H1 (cell line): ENCODE measurements around the gene HES4. TPM values are rescaled to one million over a fixed set of nuclear protein-coding genes. Genes with fewer than 3 reads are reported as not detected.

Source experiments
- CTCF ChIA-PET: fragments of 300-600 bp; sonication (Branson Sonifier 250); formaldehyde crosslinking; loops from one replicate; lab custom pipeline; 2021; ENCODE audit not compliant: partially characterized antibody; lab: Charles Lee
- POLR2A ChIA-PET: fragments of 300-600 bp; sonication (Branson Sonifier 250); formaldehyde crosslinking; loops from one replicate; lab custom pipeline; 2021; ENCODE audit warnings: inconsistent platforms; ENCODE audit not compliant: partially characterized antibody; lab: Charles Lee
- DNase-seq, 2 experiments: peaks; one replicate each; pipeline versions ENCODE4 v3.0.0 to v3.0.0-alpha.2; 2010 to 2022; ENCODE audit warnings: low spot score in 2 of 2, low read depth in 1 of 2, mixed read lengths in 1 of 2
- FAIRE-seq: peaks from 2 replicates; lab custom pipeline; 2011; peaks lifted over from hg19 to GRCh38; lab: Jason Lieb, UNC
- H2AFZ ChIP-seq: 2 replicates; pipeline ENCODE4 v1.8.1; 2012; ENCODE audit warnings: low read length, inconsistent platforms
- H2AK5ac ChIP-seq: 2 replicates; pipeline ENCODE4 v1.6.1; 2013; ENCODE audit warnings: low read depth, low read length
- H2BK120ac ChIP-seq: replicated peaks from 2 replicates; pipeline ENCODE3; 2013; ENCODE audit warnings: low read depth, low read length, inconsistent platforms
- H2BK12ac ChIP-seq: 2 replicates; pipeline ENCODE4 v1.6.1; 2013; ENCODE audit warnings: low read depth, low read length
- H2BK15ac ChIP-seq: 2 replicates; pipeline ENCODE4 v1.6.1; 2013; ENCODE audit warnings: low read length
- H2BK20ac ChIP-seq: 2 replicates; pipeline ENCODE4 v1.6.1; 2013; ENCODE audit warnings: low read length
- H2BK5ac ChIP-seq: 2 replicates; pipeline ENCODE4 v1.6.1; 2013; ENCODE audit warnings: low read depth, low read length
- H3K14ac ChIP-seq: 2 replicates; pipeline ENCODE4 v1.6.1; 2013; ENCODE audit warnings: inconsistent platforms; ENCODE audit not compliant: insufficient read length
- H3K18ac ChIP-seq: 2 replicates; pipeline ENCODE4 v1.6.1; 2013; ENCODE audit warnings: low read length; ENCODE audit errors: extremely low read depth
- H3K23ac ChIP-seq: 2 replicates; pipeline ENCODE4 v1.6.1; 2013; ENCODE audit warnings: inconsistent platforms; ENCODE audit not compliant: insufficient read length
- H3K23me2 ChIP-seq: 2 replicates; pipeline ENCODE4 v1.6.1; 2013; ENCODE audit warnings: low read depth, low read length
- H3K27ac ChIP-seq: 2 replicates; pipeline ENCODE4 v1.6.1; 2011; ENCODE audit warnings: low read depth, low read length, inconsistent platforms
- H3K27me3 ChIP-seq, 4 experiments: replicated peaks in 1 of 4; 1 replicate in 1 of 4; 2 replicates in 3 of 4; pipeline versions ENCODE4 v1.6.1 to v1.8.1; 2011 to 2013; ENCODE audit warnings: low read length in 3 of 4, mild to moderate bottlenecking in 3 of 4, inconsistent platforms in 2 of 4, mixed read lengths in 2 of 4, moderate library complexity in 1 of 4; ENCODE audit not compliant: control insufficient read depth in 3 of 4, insufficient read depth in 3 of 4; ENCODE audit errors: extremely low read depth in 1 of 4
- H3K36me3 ChIP-seq, 4 experiments: 2 replicates each; pipeline versions ENCODE4 v1.6.1 to v1.8.1; 2011 to 2013; ENCODE audit warnings: mild to moderate bottlenecking in 4 of 4, low read length in 3 of 4, moderate library complexity in 2 of 4, control low read depth in 1 of 4, inconsistent platforms in 1 of 4; ENCODE audit not compliant: insufficient read depth in 4 of 4, control insufficient read depth in 2 of 4
- H3K4ac ChIP-seq: replicated peaks from 2 replicates; pipeline ENCODE3; 2013; ENCODE audit warnings: low read length, low read depth, mixed read lengths, inconsistent platforms; ENCODE audit not compliant: insufficient read length
- H3K4me1 ChIP-seq, 4 experiments: replicated peaks in 1 of 4; 1 replicate in 1 of 4; 2 replicates in 3 of 4; pipeline versions ENCODE4 v1.6.1 to v1.8.1; 2011 to 2013; ENCODE audit warnings: low read length in 3 of 4, inconsistent platforms in 2 of 4, mixed read lengths in 1 of 4; ENCODE audit not compliant: insufficient read depth in 4 of 4, control insufficient read depth in 3 of 4
- H3K4me2 ChIP-seq, 2 experiments: 2 replicates each; pipeline versions ENCODE4 v1.6.1 to v1.8.1; 2011 to 2013; ENCODE audit warnings: low read depth in 2 of 2, low read length in 2 of 2, control low read depth in 1 of 2, inconsistent platforms in 1 of 2, mild to moderate bottlenecking in 1 of 2; ENCODE audit not compliant: insufficient read depth in 1 of 2
- H3K4me3 ChIP-seq, 4 experiments: fragments of 200-600, 300-600 bp in 1 of 4; sonication (generic), shearing (Covaris generic), sonication (Bioruptor Twin) in 1 of 4; 2 replicates each; pipeline versions ENCODE4 v1.5.1 to v1.8.1; 2011 to 2016; ENCODE audit warnings: low read length in 4 of 4, low read depth in 3 of 4, control low read depth in 2 of 4, inconsistent platforms in 2 of 4, mild to moderate bottlenecking in 2 of 4, mixed read lengths in 1 of 4, moderate library complexity in 1 of 4; ENCODE audit not compliant: insufficient read depth in 2 of 4; ENCODE audit errors: extremely low read depth in 1 of 4
- H3K56ac ChIP-seq: replicated peaks from 2 replicates; pipeline ENCODE3; 2013; ENCODE audit warnings: low read depth, mild to moderate bottlenecking, mixed read lengths, low read length, inconsistent platforms; ENCODE audit not compliant: insufficient read length
- H3K79me1 ChIP-seq: 2 replicates; pipeline ENCODE4 v1.6.1; 2013; ENCODE audit warnings: low read depth, low read length, control low read depth
- H3K79me2 ChIP-seq, 2 experiments: 2 replicates each; pipeline versions ENCODE4 v1.6.1 to v1.8.1; 2012 to 2013; ENCODE audit warnings: low read length in 2 of 2, mild to moderate bottlenecking in 2 of 2, inconsistent platforms in 1 of 2; ENCODE audit not compliant: insufficient read depth in 2 of 2, control insufficient read depth in 1 of 2
- H3K9ac ChIP-seq, 4 experiments: replicated peaks in 1 of 4; 1 replicate in 1 of 4; 2 replicates in 3 of 4; pipeline versions ENCODE4 v1.6.1 to v1.8.1; 2011 to 2013; ENCODE audit warnings: low read depth in 3 of 4, low read length in 3 of 4, control low read depth in 2 of 4, mild to moderate bottlenecking in 2 of 4, moderate library complexity in 2 of 4, inconsistent platforms in 1 of 4; ENCODE audit errors: extremely low read depth in 1 of 4
- H3K9me3 ChIP-seq, 2 experiments: 2 replicates each; pipeline versions ENCODE4 v1.6.1 to v1.8.1; 2012 to 2013; ENCODE audit warnings: mild to moderate bottlenecking in 2 of 2, moderate library complexity in 2 of 2, control low read depth in 1 of 2, inconsistent platforms in 1 of 2, low read depth in 1 of 2, low read length in 1 of 2, mixed read lengths in 1 of 2; ENCODE audit not compliant: insufficient read depth in 2 of 2
- H4K20me1 ChIP-seq, 2 experiments: replicated peaks in 1 of 2; 2 replicates each; pipeline versions ENCODE3 to v1.8.1; 2011 to 2013; ENCODE audit warnings: inconsistent platforms in 2 of 2, low read length in 2 of 2, mild to moderate bottlenecking in 1 of 2; ENCODE audit not compliant: insufficient read depth in 2 of 2, control insufficient read depth in 1 of 2
- H4K5ac ChIP-seq: 2 replicates; pipeline ENCODE4 v1.6.1; 2013; ENCODE audit warnings: low read length, low read depth, mixed read lengths, inconsistent platforms; ENCODE audit not compliant: insufficient read length
- H4K8ac ChIP-seq: 2 replicates; pipeline ENCODE4 v1.8.0; 2013; ENCODE audit warnings: mild to moderate bottlenecking, moderate library complexity, low read length, inconsistent platforms; ENCODE audit not compliant: insufficient read depth; ENCODE audit errors: extremely low read depth
- H4K91ac ChIP-seq: replicated peaks from 2 replicates; pipeline ENCODE3; 2013; ENCODE audit warnings: low read length, mixed read lengths, inconsistent platforms; ENCODE audit not compliant: insufficient read length
- BACH1 ChIP-seq: IDR thresholded peaks from 2 replicates; pipeline ENCODE4 v1.6.1; 2012; ENCODE audit warnings: low read length, improper control_type of control experiment
- HDAC6 ChIP-seq: IDR thresholded peaks from one replicate; pipeline ENCODE4 v1.7.1; 2012; ENCODE audit warnings: low read depth, mild to moderate bottlenecking, inconsistent platforms, low read length, moderate library complexity
- RAD21 ChIP-seq, 2 experiments: IDR thresholded peaks in 1 of 2; conservative IDR thresholded peaks in 1 of 2; 2 replicates each; pipeline ENCODE4 v1.6.1; 2011; ENCODE audit warnings: low read depth in 2 of 2, low read length in 2 of 2, improper control_type of control experiment in 1 of 2, inconsistent platforms in 1 of 2, mild to moderate bottlenecking in 1 of 2, moderate library complexity in 1 of 2
- WGBS, 2 experiments: shearing (Covaris generic) in 1 of 2; methylation state at CpG; one replicate each; pipeline versions ENCODE4 v1.1.6 to v1.1.7; 2013 to 2015; ENCODE audit warnings: low lambda C conversion rate in 2 of 2, mixed read lengths in 2 of 2, inconsistent platforms in 1 of 2, low coverage in 1 of 2, missing lambda C conversion rate in 1 of 2; ENCODE audit not compliant: insufficient replicate concordance in 2 of 2, insufficient coverage in 1 of 2, insufficient read length in 1 of 2; ENCODE audit errors: extremely low coverage in 1 of 2, missing lambda C conversion rate in 1 of 2; 5-methylcytosine and 5-hydroxymethylcytosine counted together
- polyA plus RNA-seq, 7 experiments: library from polyadenylated mRNA; depleted of rRNA in 3 of 7; stranded (reverse) in 5 of 7; unstranded in 2 of 7; fragments of >200 nt in 5 of 7; fragments of 200-250 nt in 2 of 7; gene quantifications; 1 replicate in 5 of 7; 2 replicates in 1 of 7; 4 replicates in 1 of 7; pipeline versions ENCODE4 v1.2.1 to v1.2.3, GENCODE V29; 2011 to 2013; ENCODE audit warnings: missing spikeins in 2 of 7, mixed read lengths in 2 of 7
- total RNA-seq: library from RNA; stranded (reverse); fragmentation: NEBNext Ultra II Directional; extraction: Animal tissue kit (Norgen Biotek cat#: 25700); gene quantifications from 2 replicates; pipeline ENCODE4 v1.2.1, GENCODE V29; 2021
- TF ChIP-seq, protein P1 (sequence below), 3 experiments: IDR thresholded peaks; 1 replicate in 2 of 3; 2 replicates in 1 of 3; pipeline versions ENCODE4 v1.5.1 to v1.6.1; 2011; ENCODE audit warnings: low read length in 3 of 3, mild to moderate bottlenecking in 3 of 3, inconsistent platforms in 2 of 3, low read depth in 1 of 3, moderate library complexity in 1 of 3; ENCODE audit not compliant: insufficient read depth in 1 of 3; ENCODE audit errors: control extremely low read depth in 1 of 3

HES4 gene
- total and polyA plus RNA-seq, 2 of the 8 experiments (the other 6 are each of a cell fraction or from before 2014, with no cell fraction given): 2.8 to 3.5 TPM

GRCh38 chr1:983798-984475 lies 16.0 kb downstream of the HES4 start:
- Histone ChIP-seq H3K9ac (no peak overlapping the region), H2BK120ac (no peak overlapping the region), H3K4ac (no peak overlapping the region), H4K91ac (no peak overlapping the region), H2BK5ac (no peak overlapping the region)
- TF ChIP-seq RAD21 (IDR thresholded peaks at IDR 0.05 in 1 of 2, conservative IDR thresholded peaks at IDR 0.05 in 1 of 2; ENCODE audit: low read depth in 2 of 2, low read length in 2 of 2): peak; percentile 80 to 83
- TF ChIP-seq BACH1: no peak
- TF ChIP-seq, protein P1, sequence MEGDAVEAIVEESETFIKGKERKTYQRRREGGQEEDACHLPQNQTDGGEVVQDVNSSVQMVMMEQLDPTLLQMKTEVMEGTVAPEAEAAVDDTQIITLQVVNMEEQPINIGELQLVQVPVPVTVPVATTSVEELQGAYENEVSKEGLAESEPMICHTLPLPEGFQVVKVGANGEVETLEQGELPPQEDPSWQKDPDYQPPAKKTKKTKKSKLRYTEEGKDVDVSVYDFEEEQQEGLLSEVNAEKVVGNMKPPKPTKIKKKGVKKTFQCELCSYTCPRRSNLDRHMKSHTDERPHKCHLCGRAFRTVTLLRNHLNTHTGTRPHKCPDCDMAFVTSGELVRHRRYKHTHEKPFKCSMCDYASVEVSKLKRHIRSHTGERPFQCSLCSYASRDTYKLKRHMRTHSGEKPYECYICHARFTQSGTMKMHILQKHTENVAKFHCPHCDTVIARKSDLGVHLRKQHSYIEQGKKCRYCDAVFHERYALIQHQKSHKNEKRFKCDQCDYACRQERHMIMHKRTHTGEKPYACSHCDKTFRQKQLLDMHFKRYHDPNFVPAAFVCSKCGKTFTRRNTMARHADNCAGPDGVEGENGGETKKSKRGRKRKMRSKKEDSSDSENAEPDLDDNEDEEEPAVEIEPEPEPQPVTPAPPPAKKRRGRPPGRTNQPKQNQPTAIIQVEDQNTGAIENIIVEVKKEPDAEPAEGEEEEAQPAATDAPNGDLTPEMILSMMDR (IDR thresholded peaks at IDR 0.05; ENCODE audit: control extremely low read depth in 1 of 3, insufficient read depth in 1 of 3, low read depth in 1 of 3, low read length in 3 of 3): peak in 2 of 3 experiments; percentile 59 to 84; a peak in 3 of 4 replicates
- TF ChIP-seq HDAC6: no peak
- TF ChIP-seq, all 59 proteins: peak for 2
- H3K36me3 ChIP-seq: no peaks in the 10 kb centered on the region
- ChIA-PET POLR2A (interaction anchor here (0.7 to 1.6 kb wide), 5 partner anchors 15 to 80 kb away, joined by 3 to 4 read pairs (median 4); partner anchors contain the start of gene HES4), CTCF (interaction anchor here (0.6 to 6.9 kb wide), 45 partner anchors 8 to 431 kb away, joined by 3 to 86 read pairs (median 5); partner anchors contain the start of genes HES4, ISG15, PLEKHN1 and RNF223)
- H4K5ac ChIP-seq: no peak overlapping the region
- no peak overlapping the region; the same call in 1 of the 2 replicates for H2BK15ac ChIP-seq
- H3K9me3 ChIP-seq: no peaks in the 10 kb centered on the region
- no peaks in the 10 kb centered on the region; a peak in 1 of 7 replicates for H3K4me1 ChIP-seq
- no peak overlapping the region for H2AK5ac ChIP-seq
- no peaks in the 10 kb centered on the region for H3K79me2 ChIP-seq
- peaks cover 0 to 29% (median 17%) of the 10 kb centered on the region in 4 experiments; a peak in 6 of 7 replicates for H3K27me3 ChIP-seq
- H4K8ac ChIP-seq: no peak overlapping the region; the same call in 1 of the 2 replicates
- peak overlapping the region in 1 of 2 experiments; percentile 38; a peak in 2 of 4 replicates for H3K4me2 ChIP-seq
- no peak overlapping the region for H3K56ac ChIP-seq
- FAIRE-seq (no peak), DNase-seq (peak in 1 of 2 experiments; percentile 92)
- H3K79me1 ChIP-seq: no peaks in the 10 kb centered on the region
- no peak overlapping the region for H3K14ac ChIP-seq
- WGBS, 2 experiments: 29% methylated on average over 20 of the region's 29 CpGs; no CpG with 5 or more reads in 1 of the 2 experiments
- H2AFZ ChIP-seq: no peak overlapping the region
- H3K27ac ChIP-seq: no peak overlapping the region
- H3K23ac ChIP-seq: no peak overlapping the region
- H2BK12ac ChIP-seq: 0 out of 2 replicates have a peak overlapping the region, but pooled peaks have one; percentile 50
- peaks cover 0 to 8% of the 10 kb centered on the region in 2 experiments for H4K20me1 ChIP-seq
- no peak overlapping the region for H2BK20ac ChIP-seq
- no peak overlapping the region for H3K4me3 ChIP-seq
- no peak overlapping the region for H3K18ac ChIP-seq
- peaks cover 4% of the 10 kb centered on the region; the same call in 1 of the 2 replicates for H3K23me2 ChIP-seq
